OCI-LY7 (cell line): ENCODE data around the gene EBF3.

Source experiments
- CTCF ChIP-seq: fragments of 200-600 bp; sonication (generic); conservative IDR thresholded peaks from 2 replicates; pipeline ENCODE4 v1.5.1; 2014; ENCODE audit warnings: mild to moderate bottlenecking, antibody characterized with exemption, low read length, moderate library complexity, mixed read lengths
- EZH2phosphoT487 ChIP-seq: fragments of 200-600 bp; sonication (generic); IDR thresholded peaks from 2 replicates; pipeline ENCODE4 v1.6.1; 2018; ENCODE audit warnings: low read depth, borderline replicate concordance, mild to moderate bottlenecking, mixed run types, antibody characterized with exemption, low read length, moderate library complexity, mixed read lengths

DNA sequence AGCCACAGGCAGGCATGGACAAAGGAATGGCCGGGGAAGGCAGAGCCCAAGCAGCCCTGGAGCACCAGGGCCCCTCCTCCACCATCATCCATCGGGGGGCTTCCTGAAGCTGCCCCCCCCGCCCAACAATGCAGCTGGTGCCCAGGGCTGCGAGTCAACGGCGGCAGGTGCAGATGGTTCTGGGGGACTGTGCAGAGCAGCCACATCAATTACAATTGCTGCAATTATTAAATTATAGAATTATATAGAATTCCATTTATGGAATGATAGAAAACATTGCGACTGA is 28.3 kb downstream of the EBF3 start:
- TF ChIP-seq CTCF (no peak), EZH2phosphoT487 (no peak)
